ENCODE measurements around the gene NOL4L.

Gene NOL4L

GRCh38 chr20:32523613-32524213 is 61.4 kb downstream of the NOL4L start:
- DNase-seq (ENCODE audit: low spot score) = peak; percentile 65

- DNase-seq (ENCODE audit: low spot score) = no peak
Observed at GRCh38 chr20:32522776-32523612, 62.1 kb downstream of the NOL4L start.

- DNase-seq (ENCODE audit: low spot score) = no peak
Observed at GRCh38 chr20:32522526-32522775, 62.7 kb downstream of the NOL4L start.

- DNase-seq (ENCODE audit: low spot score) = peak; percentile 85
Observed at GRCh38 chr20:32521780-32522525, 63.2 kb downstream of the NOL4L start.

GRCh38 chr20:32520927-32521203 is 64.3 kb downstream of the NOL4L start:
- no peak for DNase-seq (ENCODE audit: low spot score)

- no peak for DNase-seq (ENCODE audit: low spot score)
Observed at GRCh38 chr20:32519381-32519730, 65.8 kb downstream of the NOL4L start.

- peak; percentile 60 for DNase-seq (ENCODE audit: low spot score)
Observed at GRCh38 chr20:32518593-32519380, 66.3 kb downstream of the NOL4L start.

GRCh38 chr20:32517914-32518592 is 67.1 kb downstream of the NOL4L start:
- no peak for DNase-seq (ENCODE audit: low spot score)

GRCh38 chr20:32517518-32517873 is 67.6 kb downstream of the NOL4L start:
- DNase-seq (ENCODE audit: low spot score) = no peak

GRCh38 chr20:32516583-32517517 is 68.3 kb downstream of the NOL4L start:
- no peak for DNase-seq (ENCODE audit: low spot score)

- no peak for DNase-seq (ENCODE audit: low spot score)
Observed at GRCh38 chr20:32515631-32516101, 69.5 kb downstream of the NOL4L start.

GRCh38 chr20:32514760-32515159 is 70.4 kb downstream of the NOL4L start:
- DNase-seq (ENCODE audit: low spot score) = no peak

GRCh38 chr20:32513031-32513866 is 71.9 kb downstream of the NOL4L start:
- no peak for DNase-seq (ENCODE audit: low spot score)

- no peak for DNase-seq (ENCODE audit: low spot score)
Observed at GRCh38 chr20:32512047-32512385, 73.1 kb downstream of the NOL4L start.

GRCh38 chr20:32511358-32512046 is 73.6 kb downstream of the NOL4L start:
- no peak for DNase-seq (ENCODE audit: low spot score)

- DNase-seq (ENCODE audit: low spot score) = no peak
Observed at GRCh38 chr20:32510601-32511357, 74.4 kb downstream of the NOL4L start.

GRCh38 chr20:32510120-32510600 is 75.0 kb downstream of the NOL4L start:
- no peak for DNase-seq (ENCODE audit: low spot score)

- DNase-seq (ENCODE audit: low spot score) = no peak
Observed at GRCh38 chr20:32509639-32510066, 75.5 kb downstream of the NOL4L start.

GRCh38 chr20:32508775-32509119 is 76.4 kb downstream of the NOL4L start:
- no peak for DNase-seq (ENCODE audit: low spot score)
